GM18868 (cell line): ENCODE data around the gene PUS7.
"Not testable (repeated sequence)": the region's sequence is repeated elsewhere in the genome, so short reads cannot be mapped to it uniquely, and the experiment has no call there.

ENCODE experiments used
- ATAC-seq: cut with Tn5 transposase; IDR thresholded peaks from one replicate; pipeline ENCODE4 v1.9.1; 2021; ENCODE audit warnings: mild to moderate bottlenecking, moderate library complexity; ENCODE audit not compliant: unreplicated experiment

PUS7 gene

GRCh38 chr7:105497016-105497415, 25.1 kb downstream of the PUS7 start:
- no peak for ATAC-seq

DNA sequence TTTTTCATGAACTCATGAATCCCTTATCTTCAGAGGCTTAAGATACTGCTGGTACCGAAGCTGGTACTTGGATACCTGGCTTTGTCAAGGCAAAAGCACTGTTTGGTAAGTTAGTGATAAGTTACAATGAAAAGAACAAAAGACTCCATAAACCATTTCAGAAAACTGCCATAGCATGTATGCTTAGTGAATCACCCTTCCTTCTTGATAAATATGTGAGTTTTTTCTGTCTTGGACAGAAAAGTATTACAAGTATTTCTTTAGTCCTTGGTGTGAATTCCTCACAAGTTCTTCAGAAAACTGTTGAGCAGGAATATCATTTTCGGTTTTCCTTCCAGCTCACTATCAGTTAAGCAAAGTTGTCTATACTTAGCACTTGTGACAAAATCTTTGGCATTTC, 25.6 kb downstream of the PUS7 start:
- no peak for ATAC-seq

DNA sequence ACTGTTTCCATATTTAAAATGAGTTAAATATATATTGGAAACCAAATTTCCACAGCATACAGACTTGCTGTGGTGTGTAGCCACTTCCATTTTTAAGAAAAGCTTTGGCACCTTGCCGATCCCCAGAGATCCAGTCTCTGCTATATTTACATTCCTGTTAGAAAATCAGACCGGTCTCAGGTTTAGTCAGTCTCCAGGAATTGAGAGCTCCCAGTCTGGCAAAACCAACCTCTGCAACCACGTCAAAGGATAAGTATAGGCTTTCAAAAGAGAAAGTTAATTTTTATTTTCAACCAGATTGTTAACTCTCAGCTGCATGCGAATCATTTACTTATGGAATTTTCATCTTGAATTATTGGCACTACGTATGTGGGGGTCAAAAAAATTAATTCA, 28.2 kb downstream of the PUS7 start:
- no peak for ATAC-seq

DNA sequence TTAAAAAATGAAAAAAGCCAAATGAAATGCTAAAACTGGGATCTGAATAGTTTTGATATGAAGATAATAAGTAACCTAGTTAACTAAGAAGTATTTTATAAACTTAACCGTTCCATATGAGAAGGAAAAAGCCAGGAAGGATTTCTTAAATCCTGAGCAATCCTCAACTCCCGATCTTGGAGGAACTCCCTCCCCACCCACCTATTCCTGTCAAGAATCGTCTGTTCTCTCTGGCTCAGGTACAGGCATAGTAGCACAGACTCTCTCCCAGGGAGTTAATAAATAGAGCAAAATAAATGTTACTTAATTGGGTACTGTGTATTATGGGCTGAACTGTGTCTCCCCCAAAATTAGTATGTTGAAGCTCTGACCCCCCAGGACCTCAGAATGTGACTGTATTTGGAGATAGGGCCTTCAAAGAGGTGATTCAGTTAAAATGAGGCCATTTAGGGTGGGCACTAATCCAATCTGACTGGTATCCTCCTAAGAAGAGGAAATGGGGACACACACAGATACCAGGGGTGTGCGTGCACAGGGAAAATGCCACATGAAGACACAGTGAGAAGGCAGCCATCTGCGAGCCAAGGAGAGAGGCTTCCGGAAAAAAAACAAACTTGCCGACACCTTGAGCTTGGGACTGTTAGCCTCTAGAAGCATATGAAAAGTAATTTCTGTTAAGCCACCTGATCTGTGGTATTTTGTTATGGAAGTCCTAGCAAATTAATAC, 28.7 kb downstream of the PUS7 start:
- ATAC-seq, result no peak

- no peak for ATAC-seq
Measured at GRCh38 chr7:105489409-105489808, 32.7 kb downstream of the PUS7 start.

DNA sequence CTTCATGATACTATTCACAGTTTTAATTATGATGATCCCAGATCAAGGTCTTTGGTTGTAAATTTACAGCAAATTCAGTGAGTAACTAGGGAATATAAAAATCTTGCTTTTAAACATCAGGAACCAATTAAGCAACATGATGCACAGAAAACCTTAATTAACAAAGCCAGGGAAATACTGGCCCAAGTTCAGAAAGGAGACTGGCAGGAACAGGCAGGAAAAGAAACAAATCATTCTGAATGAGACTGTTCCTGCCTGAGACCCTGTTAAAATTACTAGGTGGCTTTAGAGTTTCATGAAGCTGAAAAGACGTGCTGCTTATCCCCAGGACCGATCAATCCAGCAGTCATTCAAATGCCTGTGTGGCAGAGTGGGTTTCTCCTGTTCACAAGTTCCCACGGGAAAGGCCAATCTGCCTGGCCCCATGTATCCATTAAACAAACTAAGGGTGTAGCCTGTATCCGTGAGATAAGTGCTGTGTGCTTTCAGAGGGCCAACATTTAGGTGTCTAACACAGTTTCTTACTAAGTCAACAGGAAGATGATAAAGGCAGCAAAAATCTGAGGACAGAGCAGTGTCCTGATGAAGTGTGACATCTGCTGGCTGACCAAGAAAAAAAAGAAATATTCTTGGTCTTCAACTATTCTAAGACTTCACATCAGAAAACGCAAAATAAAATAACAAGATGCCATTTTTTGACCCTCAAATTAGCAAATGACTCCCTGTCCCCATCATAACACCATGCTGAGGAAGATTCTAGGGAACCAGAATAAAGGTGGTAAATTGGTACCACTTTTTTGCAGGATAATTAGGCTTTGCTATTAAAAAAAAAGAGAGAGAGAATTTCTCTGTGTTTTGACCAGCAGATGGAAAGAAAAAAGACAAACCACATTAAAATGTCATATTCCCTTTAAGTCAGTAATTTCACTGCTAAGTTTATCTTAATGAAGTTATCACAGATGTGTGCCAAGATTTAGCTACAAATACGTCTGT, 34.2 kb downstream of the PUS7 start:
- ATAC-seq, result no peak

DNA sequence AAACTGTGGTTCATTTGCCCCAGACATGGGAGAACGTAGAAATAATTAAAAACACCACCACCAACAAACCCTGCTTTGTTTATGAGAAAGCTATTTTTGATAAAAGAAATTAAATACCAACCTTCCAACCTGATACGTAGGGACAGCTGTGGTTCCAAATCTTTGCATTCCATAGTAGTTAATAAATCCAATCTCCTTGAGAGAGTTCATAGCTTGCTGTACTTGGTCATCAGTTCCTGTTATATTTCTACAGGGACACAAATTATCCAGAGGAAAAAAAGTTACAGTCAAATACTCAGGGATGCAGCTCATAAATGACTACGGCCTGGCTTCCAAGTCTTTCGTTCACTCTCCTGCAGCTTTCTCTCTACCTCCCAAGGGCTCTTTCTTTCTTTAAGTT, 41.1 kb downstream of the PUS7 start:
- no peak for ATAC-seq

DNA sequence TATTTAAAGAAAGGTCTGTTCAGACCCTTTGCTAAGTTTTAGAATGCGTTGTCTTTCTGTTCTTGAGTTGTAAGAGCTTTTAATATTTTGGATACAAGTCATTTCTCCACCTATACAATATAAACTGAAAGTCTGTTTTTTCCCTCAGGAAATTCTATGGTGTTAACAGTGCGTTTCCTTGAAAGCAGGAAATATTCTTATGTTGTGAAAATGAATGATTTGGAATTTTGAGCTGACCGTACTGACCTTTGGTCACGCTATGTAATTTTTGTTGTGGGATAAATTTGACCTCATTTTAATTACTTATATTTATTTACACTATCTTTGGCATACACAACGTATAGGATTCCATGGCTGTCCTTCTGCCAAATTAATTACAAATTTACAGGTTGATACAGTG, 43.5 kb downstream of the PUS7 start:
- no peak for ATAC-seq

DNA sequence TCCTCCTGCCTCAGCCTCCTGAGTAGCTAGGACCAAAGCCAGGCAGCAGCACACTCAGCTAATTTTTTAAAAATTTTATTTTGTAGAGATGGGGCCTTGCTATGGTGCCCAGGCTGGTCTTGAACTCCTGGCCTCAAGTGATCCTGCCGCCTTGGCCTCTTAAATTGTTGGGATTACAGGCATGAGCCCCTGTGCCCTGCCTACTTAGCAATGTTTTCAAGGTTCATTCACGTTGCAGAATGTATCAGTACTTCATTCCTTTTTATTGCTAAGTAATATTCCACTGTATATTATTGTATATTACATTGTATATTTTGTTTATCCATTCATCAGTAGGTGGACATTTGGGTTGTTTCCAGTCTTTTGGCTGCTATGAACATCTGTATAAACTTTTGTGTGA, 44.2 kb downstream of the PUS7 start:
- no peak for ATAC-seq

DNA sequence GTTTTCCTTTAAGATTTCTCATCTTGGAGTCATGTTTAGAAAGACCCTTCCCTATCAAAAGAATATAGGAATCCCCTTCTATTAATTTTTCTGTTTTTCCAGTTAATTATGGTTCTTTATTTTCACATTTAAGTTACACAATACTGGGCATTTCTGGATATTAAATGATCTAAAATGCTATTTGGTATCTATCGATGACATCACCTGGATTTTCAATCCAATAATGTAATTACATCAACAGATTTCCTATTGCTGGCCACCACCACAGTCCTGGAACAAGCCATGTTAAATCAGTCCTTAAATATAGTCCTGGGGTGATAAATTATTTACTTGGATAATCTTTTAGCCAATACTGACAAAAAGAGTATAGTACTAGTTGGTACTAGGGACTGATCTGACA, 48.0 kb downstream of the PUS7 start:
- no peak for ATAC-seq

GRCh38 chr7:105473163-105473562, 48.9 kb downstream of the PUS7 start:
- ATAC-seq, result no peak

DNA sequence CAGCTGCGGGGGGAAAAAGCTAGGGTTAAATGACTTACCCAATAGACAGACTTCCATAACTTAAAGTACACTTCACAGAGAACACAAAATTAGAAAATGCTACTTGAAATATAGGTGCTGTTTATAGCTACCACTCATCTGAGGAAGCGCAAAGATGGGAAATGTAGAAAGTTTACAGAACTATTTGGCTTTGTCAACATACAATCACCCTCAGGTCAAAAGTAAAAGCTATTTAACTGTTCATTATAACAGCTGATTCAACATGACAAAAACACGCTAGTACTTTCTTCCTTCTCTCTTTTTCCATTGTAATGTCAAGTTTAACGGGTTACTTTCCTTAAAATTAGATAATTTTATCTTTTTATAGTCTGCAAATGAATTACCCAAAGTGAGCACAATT, 51.2 kb downstream of the PUS7 start:
- ATAC-seq, result no peak

DNA sequence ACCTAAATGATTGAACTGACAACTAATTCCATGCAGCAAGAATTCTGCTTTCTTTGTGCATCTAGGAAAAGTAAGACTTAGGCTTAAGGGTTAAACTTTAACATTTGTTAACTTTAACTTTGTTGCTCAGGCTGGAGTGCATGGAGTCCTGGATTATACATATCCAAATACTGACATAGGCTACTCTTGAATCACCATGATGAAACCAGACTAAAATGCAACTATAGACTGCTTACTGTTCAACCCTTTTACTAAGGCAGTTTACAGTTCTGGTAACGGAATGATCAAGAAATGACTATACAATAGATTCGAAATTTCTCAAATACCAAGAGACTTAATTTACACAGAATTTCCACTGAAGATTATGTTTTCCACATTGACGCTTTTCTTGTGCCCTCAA, 52.0 kb downstream of the PUS7 start:
- ATAC-seq, result no peak

GRCh38 chr7:105462765-105463420, 59.2 kb downstream of the PUS7 start:
- ATAC-seq, result no peak

- ATAC-seq, result no peak
Measured at GRCh38 chr7:105461518-105461917, 60.6 kb downstream of the PUS7 start.

DNA sequence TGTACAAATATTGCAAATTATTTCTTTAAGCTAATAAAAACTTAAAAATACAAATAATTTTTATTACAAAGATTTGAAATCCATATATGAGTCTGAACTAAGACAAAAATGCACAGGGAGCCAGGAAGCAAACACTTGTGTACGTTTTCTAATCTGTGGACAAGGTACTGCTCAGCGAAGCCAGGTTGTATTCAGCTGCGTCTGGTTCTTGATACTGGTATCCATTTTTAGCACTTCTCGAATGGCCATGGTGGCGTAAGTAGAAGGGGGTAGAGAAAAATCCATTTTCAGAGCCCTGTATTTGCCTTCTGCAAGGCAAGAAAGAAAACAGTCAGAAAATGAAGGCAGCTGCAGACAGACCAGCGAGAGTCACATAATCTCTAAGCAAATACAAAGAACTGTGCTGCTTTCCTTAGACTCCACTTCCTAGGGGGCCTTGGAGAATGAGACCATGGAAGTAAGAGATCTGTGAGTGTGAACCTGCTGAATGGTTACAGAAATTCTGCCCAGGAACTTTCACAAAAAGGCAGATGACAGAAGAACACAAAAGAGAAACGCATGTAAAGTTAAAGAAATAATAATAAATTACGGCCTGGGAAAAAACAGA, 64.3 kb downstream of the PUS7 start:
- no peak for ATAC-seq

GRCh38 chr7:105454921-105455320, 67.2 kb downstream of the PUS7 start:
- ATAC-seq, result no peak

DNA sequence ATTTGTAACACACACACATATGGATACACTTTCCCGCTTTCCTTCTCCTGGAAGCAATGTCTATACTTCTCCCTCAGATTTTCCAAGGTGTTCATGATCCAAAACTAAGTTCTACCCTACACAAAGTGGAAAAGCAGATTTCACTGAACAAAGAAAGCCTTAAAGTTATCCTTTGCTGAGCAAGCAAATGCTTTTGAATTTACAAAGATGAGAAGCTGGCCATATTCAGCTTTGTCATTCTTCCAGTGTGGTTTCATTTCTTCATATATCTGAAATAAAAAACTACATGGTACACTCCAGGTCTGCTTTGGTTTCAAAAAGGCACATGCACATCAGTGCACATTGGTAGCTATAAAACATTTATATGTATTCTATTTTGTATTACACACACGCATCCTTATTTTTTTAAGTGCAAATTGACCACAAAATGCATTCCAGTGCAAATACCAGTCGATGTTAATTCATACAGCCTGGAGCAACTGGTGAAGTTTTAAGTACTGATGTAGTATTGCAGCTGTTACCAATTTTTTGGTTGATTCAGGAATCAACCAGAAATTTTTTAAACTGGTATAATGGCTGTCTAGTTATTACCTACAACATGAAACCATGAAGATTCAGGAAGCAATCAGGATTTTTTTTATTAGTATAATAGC, 67.8 kb downstream of the PUS7 start:
- ATAC-seq, result no peak

DNA sequence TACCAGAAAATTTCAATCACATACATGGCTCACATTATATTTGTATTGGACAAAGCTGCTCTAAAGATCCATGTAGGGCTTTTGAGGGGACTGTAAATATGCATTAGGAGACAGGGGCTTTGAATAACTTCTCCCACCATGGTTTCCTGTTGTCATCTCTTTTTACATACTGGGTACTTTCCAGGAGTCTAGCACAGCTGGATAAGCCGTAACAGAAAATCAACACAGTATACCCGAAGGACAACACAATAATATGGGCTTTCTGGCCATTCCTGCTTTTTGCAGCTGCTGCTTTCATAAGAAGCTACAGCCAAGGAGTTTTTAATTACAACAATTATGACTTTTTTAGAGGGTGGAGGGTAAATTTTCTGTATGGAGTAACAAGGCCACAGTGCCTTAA, 70.0 kb downstream of the PUS7 start:
- no peak for ATAC-seq

GRCh38 chr7:105450870-105451269, 71.2 kb downstream of the PUS7 start:
- ATAC-seq, result not testable (repeated sequence)
